GM12801 (cell line): ENCODE measurements around the gene VPS50.

ENCODE experiments used
- CTCF ChIP-seq: IDR thresholded peaks from one replicate; pipeline ENCODE4 v1.5.1; 2011; ENCODE audit warnings: control low read depth; ENCODE audit not compliant: insufficient read length; ENCODE audit errors: extremely low read depth

The VPS50 gene

GRCh38 chr7:93382362-93382761 lies 150.2 kb downstream of the VPS50 start:
- no peak for TF ChIP-seq CTCF

DNA sequence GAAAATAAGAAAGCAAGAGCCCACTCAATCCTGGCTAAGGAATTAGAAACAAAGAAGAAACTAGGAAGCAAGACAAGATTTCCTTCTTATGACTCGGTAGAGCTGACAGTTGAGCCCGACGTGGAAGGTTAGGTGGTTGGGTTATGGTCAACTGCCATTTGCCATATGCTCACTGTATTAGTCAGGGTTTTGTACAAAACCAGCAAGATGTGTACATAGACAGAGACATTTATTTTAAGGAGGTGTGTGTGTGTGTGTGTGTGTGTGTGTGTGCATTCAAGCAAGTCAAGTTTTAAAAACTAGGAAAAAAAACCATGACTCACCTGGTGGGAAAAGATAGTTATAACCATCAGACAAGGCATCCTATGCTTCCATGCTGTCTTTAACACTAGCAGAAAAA lies 158.5 kb downstream of the VPS50 start:
- no peak for TF ChIP-seq CTCF

GRCh38 chr7:93392984-93393383 lies 160.8 kb downstream of the VPS50 start:
- no peak for TF ChIP-seq CTCF

DNA sequence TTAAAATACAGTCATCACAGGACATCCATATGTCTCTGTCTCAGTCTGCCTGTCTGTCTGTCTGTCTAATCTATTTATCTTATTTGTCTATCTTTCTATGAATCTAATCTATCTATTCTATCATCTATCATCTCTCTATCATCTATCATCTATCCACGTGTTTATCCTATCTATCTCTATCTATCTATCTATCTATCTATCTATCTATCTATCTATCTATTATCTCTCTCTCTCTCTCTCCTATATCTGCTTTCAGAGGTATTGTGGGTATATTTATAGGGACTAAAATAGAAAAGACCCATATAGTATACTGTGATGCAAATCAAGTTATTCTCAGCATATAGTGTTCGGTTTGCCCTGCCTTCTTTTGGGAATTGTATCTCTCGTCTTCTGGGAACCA lies 167.5 kb downstream of the VPS50 start:
- TF ChIP-seq CTCF: no peak

DNA sequence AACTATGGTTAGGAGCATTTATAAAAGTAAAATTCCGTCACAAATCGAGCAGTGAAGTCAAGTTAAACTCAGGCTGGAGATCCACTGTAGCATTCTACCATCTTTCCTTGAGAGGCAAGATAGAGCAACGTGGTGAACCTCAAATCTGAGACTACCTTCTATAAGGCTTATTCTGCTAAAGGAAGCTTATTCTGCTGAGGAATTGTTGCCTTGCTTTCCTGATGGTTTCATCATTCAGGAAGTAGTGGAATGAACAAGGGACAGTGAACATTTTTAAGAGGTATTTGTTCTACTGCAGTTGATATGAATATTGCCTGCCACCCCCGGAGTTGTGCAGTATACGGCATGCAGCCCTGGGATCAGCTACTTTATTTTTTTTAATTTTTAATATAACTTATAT lies 170.8 kb downstream of the VPS50 start:
- no peak for TF ChIP-seq CTCF

DNA sequence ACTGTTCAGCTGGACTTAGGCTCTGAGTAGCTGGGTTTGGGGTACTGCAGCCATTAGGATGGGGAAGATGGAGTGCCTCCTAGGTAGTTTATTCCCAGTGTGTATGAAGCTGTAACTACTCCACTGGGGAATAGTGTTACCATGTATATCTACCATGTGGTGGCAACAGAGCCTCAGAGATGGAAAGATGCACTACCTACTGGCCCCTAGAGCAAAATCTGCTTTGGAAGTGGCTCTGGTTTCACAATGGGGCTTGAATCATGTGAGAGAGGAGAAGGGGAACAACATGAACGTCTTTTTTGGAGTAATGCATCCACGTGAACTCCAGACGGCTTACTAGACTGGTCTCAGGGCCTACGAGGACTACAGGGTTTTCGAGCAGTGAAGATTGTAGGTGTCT lies 175.1 kb downstream of the VPS50 start:
- TF ChIP-seq CTCF: no peak

GRCh38 chr7:93409324-93409723 lies 177.2 kb downstream of the VPS50 start:
- no peak for TF ChIP-seq CTCF
